Activated CD4-positive, alpha-beta T cell treated with anti-CD3 and anti-CD28 coated beads, Interleukin-10, Interleukin-2, amounts not matched to agents 100 ng/mL and 50 ng/mL, durations not matched to agents 16 hours and 8 hours (primary cell): ENCODE results near the gene CH25H.
"Not testable (repeated sequence)": the region's sequence is repeated elsewhere in the genome, so short reads cannot be mapped to it uniquely, and the experiment has no call there.

ENCODE experiments used
- DNase-seq: peaks from one replicate; pipeline ENCODE4 v3.0.0-alpha.2; 2020

The CH25H gene

DNA sequence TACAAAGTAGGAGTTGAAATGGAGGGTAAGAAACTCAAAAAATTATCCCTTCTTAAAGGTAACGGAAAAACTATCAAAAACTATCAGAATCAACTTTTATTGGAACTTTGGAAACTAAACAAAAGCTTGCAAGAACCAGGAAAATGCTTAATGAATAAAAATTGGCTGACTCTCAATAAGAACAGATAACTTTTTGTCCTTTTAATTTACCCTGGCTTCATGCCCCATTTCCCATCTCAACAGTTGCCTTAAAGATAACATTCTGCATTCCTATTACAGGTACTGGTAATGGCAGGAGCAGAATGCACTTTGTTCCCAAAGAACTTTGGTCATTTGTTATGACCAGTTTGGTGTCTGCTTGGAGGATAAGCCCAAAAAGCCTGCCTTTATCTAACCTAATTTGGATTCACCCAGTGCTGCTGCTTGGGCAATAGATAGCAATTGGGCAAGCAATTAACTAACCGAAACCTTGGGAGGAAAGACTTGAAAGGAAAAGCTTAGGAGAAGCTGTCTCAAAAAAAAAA is 17.8 kb downstream of the CH25H start:
- DNase-seq, result no peak

DNA sequence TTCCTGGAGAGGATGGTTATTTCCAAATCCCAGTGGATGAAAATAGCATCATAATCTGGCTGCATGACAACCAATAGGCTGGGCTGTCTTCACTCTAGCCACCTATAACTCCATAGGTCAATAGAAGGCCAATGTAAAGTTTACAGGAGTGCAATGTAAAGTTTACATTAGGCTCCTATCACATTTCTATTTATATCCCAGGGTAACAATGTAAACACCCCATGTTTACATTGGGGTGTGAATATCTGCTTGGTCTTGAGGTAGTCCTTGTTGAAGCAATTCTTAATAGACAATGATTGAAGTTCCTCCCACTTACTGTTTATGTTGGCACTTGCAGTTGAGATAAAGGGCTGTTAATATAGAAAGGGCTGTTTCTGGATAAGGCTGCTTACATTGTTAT is 21.5 kb downstream of the CH25H start:
- DNase-seq, result no peak

DNA sequence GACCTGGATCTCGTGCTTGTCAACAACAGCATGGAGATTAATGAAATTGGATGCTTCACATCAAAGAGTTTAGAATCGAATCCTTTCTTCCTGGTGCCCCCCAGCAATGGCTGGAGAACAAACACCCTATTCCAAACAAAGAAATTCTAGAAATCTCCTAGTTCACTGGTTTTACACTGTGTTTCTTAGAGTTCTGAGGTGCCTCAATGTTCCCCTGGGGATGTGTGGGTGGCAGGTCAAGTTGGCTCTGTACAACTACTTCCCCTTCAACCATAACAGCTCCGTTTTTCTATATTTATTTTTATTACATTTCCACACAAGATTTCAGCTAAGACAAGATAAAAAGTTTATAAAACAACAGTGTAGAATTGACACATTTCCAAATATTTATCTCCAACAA is 22.5 kb downstream of the CH25H start:
- DNase-seq, result no peak

DNA sequence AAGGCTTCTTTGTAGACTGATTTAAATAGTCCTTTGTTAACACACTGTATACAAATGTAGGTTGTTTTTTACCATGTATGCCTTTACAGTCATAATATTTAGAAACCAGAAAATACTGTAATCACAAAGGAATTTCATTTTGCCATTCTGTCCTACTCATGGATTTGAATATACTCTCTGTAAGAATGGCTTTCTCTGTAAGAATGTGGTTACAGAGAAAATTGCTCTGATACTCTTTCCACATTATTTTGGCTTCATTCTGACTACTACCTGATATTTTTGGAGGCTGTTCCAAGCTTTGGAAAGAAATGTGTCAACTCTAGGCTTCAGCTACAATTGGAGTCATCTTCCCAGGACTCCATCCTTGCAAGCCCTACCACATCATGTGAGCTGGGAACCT is 23.5 kb downstream of the CH25H start:
- DNase-seq, result no peak

DNA sequence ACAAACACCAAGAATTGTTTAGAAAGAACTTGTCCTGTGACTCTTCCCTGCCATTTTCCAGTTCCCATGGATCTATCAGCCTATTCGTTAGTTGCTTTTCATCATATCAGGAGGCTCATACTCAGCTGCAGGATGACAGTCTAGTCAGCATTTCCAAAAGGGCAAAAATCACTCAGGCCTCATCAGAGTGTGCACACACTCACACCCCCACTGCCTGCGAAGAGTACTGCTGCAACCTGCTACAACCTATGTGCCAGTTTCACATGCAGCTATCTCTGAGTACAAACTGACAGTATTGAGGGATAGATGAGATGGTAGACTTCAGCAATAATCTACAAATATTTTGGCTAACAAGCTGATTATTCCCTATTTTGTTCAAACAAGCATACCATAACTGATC is 24.2 kb downstream of the CH25H start:
- DNase-seq, result no peak

DNA sequence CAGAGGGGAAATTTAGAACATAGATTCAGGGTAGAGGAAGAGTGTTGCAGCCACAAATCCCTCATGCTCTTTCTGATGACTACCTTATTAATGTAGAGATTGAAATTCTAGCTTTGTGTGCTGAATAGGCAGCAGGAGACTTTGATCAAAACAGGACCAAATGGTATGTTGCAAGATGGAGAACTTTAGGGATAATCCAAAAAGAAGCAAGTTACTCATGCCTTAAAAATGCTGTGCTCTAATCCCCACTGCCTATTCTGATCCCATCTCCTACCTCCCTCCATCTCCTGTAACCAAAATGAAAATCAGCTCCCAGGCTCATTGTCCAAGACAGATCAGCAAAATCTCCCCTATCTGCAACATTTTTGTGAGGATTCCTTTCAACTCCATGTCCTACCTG is 31.3 kb downstream of the CH25H start:
- no peak for DNase-seq

DNA sequence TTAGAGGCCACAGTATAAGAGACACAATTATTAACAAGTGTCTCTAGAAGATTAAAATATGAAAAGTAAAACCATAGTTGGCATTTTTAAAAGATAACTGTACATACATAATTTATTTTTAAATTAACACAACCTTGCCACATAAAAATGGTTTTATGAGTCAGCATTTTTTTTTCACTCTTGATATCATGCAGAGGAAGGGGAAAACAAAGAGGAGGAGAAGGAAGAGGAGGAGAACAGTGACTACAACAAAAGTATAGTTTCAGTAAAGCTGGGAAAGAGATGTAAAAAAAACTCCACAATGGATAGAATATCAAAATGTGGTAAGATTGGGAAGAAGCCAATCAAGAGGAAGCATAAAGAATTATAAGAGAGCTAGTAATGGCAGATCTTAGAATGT is 34.0 kb downstream of the CH25H start:
- DNase-seq, result no peak

DNA sequence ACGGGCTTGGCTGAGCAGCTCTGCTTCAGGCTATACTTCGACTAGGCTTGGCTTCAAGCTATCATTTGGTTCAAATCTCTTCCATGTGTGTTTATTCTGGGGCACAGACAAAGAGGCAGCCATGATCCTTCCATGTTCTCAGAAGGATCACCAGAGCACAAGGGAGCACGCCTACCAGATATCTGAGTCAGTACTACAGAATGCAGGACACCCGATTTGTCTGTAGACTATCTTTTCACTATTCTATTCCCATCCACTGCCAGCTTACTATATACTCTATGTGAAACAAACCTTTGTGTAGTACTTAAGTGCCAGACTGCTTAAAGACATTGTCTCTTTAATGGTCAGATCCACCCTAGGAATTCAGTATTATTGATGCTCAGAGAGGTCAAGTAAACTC is 35.1 kb downstream of the CH25H start:
- DNase-seq, result no peak

DNA sequence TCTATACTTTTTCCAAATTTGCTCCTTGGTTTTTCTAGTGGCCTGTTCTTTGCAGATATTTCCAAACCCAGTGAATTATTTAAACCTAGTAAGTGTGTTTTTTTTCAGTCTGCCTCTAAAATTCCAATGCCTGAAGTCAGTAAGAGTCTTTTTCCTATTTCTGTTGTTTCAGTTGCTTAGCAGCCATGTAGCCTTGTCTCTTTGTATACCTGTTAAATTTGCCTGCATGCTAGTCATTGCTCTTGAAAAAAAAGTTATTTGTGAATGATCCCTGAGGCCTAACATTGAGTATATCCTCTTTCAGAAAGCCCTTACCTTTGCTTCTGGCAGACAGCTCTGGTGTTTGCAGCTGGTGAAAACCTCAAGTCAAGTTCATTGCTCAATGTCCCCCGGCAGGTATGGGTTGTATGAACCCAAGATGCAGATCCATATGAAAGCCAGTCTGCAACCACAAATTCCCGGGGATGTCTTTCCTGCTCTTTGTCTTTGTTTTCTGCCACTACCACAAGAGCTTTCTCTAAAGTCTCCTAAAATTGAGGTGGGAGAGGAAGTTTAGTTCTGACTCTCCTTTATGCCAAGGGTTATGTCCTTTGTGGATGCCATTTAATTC is 35.7 kb downstream of the CH25H start:
- no peak for DNase-seq

DNA sequence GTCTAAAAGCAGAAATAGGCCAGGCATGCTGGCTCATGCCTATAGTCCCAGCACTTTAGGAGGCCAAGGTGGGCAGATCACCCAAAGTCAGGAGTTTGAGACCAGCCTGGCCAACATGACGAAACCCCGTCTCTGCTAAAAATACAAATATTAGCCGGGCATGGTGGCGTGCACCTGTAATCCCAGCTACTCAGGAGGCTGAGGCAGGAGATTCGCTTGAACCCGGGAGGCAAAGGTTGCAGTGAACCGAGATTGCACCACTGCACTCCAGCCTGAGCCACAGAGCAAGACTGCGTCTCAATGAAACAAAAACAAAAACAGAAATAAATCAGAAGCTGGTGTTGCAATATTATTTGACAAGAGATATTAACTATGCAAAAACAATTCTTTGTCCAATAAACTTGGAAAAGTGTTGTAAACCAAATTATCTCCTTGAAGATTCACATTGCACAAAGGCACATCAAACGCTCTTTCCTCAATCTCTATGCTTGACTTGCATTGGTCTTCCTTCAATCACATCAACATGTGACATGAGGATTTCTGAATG is 38.7 kb downstream of the CH25H start:
- DNase-seq, result not testable (repeated sequence)

DNA sequence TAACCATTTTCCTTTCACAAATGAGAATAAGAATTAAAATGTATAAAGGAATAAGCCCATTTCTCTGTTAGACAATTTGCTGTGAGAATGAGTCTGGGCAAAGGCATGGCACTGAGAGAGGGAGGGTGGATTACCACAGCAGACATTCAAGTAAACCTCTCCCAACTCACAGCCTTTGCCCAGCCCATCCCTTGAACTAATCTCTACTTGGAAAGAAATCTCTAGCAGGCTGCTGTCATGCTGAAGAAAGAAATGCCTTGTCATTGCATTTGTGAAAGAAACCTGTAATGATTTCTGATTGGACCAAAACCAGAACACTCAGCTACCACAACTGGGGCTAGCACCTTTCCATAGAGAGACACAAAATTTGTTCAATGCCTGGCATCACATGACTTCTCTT is 39.2 kb downstream of the CH25H start:
- DNase-seq, result no peak

DNA sequence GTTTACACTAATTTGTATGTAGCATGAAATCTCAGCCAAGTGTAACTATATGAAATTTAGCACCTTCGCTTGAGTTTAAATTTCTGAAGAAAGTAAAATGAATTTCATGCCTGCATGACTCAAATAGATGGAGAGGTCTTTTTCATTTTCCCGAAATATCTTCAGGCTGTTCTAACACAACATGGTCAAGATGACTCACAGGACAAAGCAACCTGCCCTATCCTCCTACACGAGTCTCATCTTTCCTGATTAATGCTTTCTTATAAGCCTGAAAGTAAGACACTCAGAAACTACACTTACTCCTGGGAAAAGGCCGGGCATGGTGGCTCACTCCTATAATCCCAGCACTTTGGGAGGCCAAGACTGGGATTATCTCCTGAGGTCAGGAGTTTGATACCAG is 41.2 kb downstream of the CH25H start:
- no peak for DNase-seq

DNA sequence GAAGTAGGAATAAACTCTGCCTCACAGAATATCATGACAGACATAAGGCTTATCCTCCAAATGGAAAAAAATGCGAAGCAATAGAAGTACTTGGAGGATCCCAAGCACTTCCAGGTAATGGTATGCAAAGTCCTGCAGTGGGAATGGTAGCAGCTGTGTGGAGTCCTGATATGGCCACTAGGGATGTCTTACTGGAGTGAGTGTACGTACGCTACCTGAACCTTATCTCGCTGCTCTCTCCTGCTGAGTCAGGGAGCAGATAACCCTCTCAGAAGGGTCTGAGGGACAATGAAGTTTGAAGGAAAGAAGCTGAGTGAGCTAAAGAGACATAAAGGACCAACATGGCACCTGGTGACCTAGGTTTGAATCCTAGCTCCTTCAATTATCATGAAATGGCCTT is 42.2 kb downstream of the CH25H start:
- no peak for DNase-seq

DNA sequence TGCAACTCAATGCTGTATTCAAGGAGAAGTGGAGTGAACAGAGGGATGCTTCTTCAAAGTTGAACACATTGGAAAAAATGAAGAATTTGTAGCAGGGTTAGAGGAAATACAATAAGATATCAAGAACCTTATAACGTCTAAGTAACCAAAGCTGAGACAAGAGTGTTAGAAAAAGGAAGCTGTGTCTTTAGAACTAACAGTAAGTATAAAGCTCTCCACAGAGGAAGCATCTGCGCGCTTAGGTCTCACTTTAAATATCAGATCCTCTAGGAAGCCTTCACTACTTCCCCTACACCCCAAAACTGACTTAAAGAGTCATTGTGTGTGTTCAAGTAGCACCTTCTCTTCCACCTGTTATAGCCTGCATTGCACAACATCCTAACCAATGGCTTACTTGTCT is 43.0 kb downstream of the CH25H start:
- DNase-seq, result no peak

DNA sequence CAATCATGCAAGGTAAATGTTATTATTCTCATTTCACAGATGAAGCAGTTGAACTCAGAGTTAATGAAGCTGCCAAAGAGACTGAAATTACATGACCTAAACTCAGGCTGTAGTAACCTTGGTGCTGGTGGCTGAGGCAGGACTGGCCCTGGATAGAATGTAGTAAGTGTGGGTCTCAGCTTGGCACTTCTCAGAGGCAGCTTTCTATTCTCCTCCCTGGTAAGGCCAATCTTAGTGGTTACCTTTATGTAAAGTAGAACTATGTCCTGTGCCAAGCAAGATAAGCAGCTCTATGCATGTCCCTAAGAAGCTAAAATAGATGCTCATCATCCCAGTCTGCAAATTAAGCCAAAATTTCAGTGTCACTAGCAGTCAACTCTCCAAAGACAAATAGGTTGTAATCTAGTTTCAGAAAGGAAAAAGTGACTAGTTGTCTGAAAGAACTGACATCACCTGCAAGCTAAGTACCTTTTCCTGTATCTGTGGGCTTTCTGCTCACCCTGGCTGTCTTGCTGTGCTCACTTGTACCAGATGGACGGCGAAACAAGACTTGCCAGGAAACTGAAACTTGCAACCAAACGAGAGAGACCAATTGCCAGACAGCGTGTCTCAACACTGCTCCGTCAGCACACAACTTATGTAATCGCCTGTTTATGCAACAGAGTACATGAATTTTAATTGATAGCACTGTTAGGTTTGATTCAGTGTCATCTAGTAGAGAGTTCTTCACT is 43.7 kb downstream of the CH25H start:
- peak; percentile 87 for DNase-seq

DNA sequence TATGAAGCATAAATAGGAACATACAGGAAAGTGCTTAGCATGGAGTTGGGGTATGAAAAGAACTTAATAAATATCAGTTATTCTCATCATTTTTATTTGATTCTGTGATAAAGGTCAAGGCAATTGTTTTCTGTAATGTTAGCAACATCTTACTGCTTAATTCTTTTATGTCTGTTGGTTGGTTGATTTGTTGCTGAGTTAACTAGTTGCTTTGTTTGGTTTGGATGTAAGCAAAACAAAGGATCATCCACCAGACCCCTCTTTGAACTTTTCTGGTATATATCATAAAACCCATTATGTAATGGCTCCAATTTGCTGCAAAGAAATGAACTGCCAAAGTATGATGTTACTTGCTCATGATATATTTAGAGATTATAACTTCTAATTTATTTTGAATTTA is 44.5 kb downstream of the CH25H start:
- no peak for DNase-seq

DNA sequence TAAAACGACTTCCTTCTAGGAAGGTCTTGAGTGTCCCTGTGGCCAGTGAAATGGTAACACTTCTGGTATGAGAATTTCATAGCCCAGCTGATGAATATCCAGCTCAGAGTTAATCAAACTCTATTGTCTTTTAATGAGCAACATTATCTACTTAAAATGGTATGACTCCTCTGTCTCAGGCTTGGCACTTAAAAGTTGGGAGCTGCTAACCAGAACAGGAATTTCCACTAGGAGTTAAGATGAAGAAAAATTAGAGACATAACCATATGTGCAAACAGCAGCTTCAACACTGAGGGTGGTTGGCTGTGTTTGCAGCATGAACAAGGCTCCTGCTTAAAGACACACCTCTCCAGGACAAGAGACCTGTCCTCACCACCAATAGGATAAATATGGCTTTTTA is 46.8 kb downstream of the CH25H start:
- DNase-seq, result no peak

DNA sequence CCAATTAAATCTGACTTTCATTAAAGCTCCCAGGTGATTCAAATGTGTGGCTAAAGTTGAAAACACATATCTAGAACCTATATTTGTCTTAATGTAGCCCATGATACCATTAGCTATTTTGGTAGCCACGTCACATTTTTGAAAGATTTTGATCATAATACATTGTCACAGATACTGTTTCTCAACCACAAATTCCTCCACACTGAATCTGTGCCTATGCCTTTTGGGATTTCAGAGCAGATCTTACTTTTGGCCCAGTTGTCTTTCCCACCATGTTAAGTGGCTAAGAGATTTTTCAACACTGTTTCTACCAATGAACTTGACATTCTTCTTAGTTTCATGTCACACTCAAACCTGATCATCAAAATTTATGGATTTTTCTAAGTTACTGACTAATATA is 47.4 kb downstream of the CH25H start:
- DNase-seq, result no peak

DNA sequence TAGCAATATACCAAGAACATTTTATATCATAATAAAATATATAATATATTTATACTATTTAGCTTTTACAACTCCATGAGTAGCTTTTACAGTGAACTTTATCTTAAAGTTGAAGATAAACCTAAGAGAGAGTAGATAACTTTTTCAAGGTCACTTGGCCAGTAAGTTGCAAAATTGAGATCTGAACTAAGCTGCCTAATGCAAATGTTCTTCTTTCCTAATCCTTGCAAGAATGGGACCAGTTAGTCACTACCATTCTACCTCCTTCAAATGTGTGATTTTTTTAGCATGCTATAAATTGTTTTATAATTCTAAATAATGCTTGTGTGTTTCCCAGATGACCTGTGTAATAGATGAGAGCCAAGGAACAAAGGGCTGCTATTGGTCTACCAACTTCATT is 47.8 kb downstream of the CH25H start:
- DNase-seq, result no peak

DNA sequence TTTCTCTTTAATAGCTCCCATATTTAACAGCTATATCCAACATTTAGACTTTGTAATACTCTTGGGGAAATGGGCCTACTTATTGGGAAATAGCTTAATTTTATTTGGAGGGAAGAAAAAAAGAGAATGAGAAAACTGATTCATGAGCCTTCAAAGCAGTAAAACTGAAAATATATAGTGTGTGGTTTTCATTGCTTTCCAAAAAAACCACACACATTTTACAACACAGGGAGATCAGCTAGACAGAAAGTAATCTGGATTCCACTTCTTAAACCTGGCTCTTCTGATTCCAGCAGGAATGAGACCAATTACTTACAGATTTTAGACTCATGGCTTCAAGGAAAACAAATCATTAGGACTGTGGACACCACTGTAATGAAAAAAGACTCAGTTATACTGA is 48.7 kb downstream of the CH25H start:
- DNase-seq, result no peak

DNA sequence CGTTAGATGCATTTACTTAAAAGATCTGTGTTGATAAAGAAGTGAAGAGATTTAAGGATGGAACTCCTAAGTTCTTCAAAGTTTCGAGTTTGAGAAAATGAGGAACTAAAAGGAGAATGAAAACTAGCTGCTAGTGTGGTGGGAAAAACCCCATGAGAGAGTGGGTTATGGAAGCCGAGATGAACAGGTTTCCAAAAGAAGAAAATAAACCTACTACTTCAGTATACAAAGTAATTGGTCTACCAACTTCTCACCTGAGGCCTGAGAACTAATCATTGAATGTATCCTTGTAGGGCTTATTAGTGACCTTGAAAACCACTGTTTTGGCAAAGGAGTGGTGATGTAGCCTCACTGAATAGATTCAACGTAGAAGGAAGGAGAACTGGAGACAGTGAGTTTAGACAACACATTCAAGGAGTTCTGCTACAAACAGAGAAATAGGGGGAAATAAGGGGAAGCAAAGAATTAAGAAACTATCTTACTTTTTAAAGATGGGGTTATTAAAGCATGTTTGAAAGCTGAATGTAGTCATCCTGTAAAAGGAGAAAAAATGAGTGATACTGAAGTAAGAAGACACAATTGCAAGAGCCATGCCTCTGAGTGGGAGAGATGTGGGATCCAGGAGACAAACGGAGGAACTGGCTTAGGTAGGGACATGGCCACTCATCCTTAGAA is 50.8 kb downstream of the CH25H start:
- no peak for DNase-seq
